K562 (cell line): ENCODE data around the gene CD207.

Experiments used
- EP300 ChIP-seq: IDR thresholded peaks from 2 replicates; pipeline ENCODE4 v1.6.1; 2012; ENCODE audit warnings: low read length, improper control_type of control experiment
- TARDBP ChIP-seq: fragments of 450-650 bp; IDR thresholded peaks from 2 replicates; pipeline ENCODE4 v1.6.1; 2016
- USF2 ChIP-seq: sonication (generic); formaldehyde crosslinking; IDR thresholded peaks from 2 replicates; pipeline ENCODE4 v1.5.0; 2020; ENCODE audit warnings: missing genetic modification reagents
- ZBTB43 ChIP-seq: sonication (generic); formaldehyde crosslinking; IDR thresholded peaks from 2 replicates; pipeline ENCODE4 v1.8.0; 2023; ENCODE audit warnings: mild to moderate bottlenecking, missing genetic modification reagents
- ZNF124 ChIP-seq: sonication (generic); formaldehyde crosslinking; IDR thresholded peaks from 2 replicates; pipeline ENCODE4 v1.8.1; 2022; ENCODE audit warnings: missing genetic modification reagents
- ZNF174 ChIP-seq: fragments of 250-450 bp; sonication (Bioruptor Pico); IDR thresholded peaks from 2 replicates; pipeline ENCODE4 v1.4.0; 2020; ENCODE audit warnings: mild to moderate bottlenecking
- ZNF175 ChIP-seq: fragments of 200-800 bp; sonication (Bioruptor generic); IDR thresholded peaks from 2 replicates; pipeline ENCODE4 v1.6.1; 2016; ENCODE audit warnings: low read depth, mild to moderate bottlenecking, missing genetic modification characterization, missing compliant biosample characterization
- TF ChIP-seq, protein P1 (sequence below), 3 experiments: IDR thresholded peaks in 2 of 3; conservative IDR thresholded peaks in 1 of 3; 2 replicates each; pipeline ENCODE4 v1.5.1; 2011 to 2012; ENCODE audit warnings: low read length in 3 of 3, mild to moderate bottlenecking in 3 of 3, control low read depth in 2 of 3, improper control_type of control experiment in 1 of 3, inconsistent platforms in 1 of 3, low read depth in 1 of 3, mixed read lengths in 1 of 3, moderate library complexity in 1 of 3; ENCODE audit not compliant: insufficient read depth in 2 of 3
- TF ChIP-seq, protein P2 (sequence below), 2 experiments: fragments of 450-650 bp; formaldehyde crosslinking in 1 of 2; IDR thresholded peaks; 2 replicates each; pipeline versions ENCODE4 v1.4.0 to v1.6.1; 2014 to 2020; ENCODE audit warnings: mild to moderate bottlenecking in 2 of 2, borderline replicate concordance in 1 of 2, low read depth in 1 of 2

DNA sequence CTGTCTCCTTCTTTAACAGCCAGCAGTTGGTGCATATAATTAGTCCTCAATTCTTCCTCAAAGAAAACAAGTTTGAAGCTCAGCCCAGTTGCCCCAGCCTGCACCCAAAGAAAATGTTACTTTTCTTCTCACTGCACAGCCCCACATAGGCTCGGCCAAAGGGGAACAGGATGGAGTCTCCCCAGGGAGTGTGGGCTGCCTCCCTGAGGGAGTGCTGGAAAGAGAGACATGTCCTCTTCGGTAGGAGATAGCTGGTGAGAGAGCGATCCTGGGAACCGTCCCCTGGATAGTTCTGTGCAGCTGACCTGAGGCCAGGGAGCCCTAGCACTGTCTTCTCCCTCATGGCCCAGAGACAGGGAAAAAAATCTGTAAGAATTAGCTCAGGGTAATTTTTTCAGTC lies 37.9 kb upstream of the CD207 start:
- no peak for TF ChIP-seq TARDBP
- TF ChIP-seq, protein P1, sequence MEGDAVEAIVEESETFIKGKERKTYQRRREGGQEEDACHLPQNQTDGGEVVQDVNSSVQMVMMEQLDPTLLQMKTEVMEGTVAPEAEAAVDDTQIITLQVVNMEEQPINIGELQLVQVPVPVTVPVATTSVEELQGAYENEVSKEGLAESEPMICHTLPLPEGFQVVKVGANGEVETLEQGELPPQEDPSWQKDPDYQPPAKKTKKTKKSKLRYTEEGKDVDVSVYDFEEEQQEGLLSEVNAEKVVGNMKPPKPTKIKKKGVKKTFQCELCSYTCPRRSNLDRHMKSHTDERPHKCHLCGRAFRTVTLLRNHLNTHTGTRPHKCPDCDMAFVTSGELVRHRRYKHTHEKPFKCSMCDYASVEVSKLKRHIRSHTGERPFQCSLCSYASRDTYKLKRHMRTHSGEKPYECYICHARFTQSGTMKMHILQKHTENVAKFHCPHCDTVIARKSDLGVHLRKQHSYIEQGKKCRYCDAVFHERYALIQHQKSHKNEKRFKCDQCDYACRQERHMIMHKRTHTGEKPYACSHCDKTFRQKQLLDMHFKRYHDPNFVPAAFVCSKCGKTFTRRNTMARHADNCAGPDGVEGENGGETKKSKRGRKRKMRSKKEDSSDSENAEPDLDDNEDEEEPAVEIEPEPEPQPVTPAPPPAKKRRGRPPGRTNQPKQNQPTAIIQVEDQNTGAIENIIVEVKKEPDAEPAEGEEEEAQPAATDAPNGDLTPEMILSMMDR (IDR thresholded peaks at IDR 0.05 in 2 of 3, conservative IDR thresholded peaks at IDR 0.05 in 1 of 3; ENCODE audit: insufficient read depth in 2 of 3, low read depth in 1 of 3, low read length in 3 of 3) = no peak
- TF ChIP-seq EP300 = no peak
- no peak for TF ChIP-seq USF2 (CRISPR knock-in tag)
- no peak for TF ChIP-seq ZBTB43
- no peak for TF ChIP-seq ZNF174 (CRISPR knock-in tag)
- TF ChIP-seq, protein P2, sequence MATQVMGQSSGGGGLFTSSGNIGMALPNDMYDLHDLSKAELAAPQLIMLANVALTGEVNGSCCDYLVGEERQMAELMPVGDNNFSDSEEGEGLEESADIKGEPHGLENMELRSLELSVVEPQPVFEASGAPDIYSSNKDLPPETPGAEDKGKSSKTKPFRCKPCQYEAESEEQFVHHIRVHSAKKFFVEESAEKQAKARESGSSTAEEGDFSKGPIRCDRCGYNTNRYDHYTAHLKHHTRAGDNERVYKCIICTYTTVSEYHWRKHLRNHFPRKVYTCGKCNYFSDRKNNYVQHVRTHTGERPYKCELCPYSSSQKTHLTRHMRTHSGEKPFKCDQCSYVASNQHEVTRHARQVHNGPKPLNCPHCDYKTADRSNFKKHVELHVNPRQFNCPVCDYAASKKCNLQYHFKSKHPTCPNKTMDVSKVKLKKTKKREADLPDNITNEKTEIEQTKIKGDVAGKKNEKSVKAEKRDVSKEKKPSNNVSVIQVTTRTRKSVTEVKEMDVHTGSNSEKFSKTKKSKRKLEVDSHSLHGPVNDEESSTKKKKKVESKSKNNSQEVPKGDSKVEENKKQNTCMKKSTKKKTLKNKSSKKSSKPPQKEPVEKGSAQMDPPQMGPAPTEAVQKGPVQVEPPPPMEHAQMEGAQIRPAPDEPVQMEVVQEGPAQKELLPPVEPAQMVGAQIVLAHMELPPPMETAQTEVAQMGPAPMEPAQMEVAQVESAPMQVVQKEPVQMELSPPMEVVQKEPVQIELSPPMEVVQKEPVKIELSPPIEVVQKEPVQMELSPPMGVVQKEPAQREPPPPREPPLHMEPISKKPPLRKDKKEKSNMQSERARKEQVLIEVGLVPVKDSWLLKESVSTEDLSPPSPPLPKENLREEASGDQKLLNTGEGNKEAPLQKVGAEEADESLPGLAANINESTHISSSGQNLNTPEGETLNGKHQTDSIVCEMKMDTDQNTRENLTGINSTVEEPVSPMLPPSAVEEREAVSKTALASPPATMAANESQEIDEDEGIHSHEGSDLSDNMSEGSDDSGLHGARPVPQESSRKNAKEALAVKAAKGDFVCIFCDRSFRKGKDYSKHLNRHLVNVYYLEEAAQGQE (IDR thresholded peaks at IDR 0.05; ENCODE audit: borderline replicate concordance) = no peak
- TF ChIP-seq, protein P2 (CRISPR knock-in tag; IDR thresholded peaks at IDR 0.05; ENCODE audit: low read depth) = no peak
- TF ChIP-seq ZNF175 = no peak
- TF ChIP-seq ZNF124 = no peak
